Thyroid gland (tissue), 4 donors: ENCODE results near the gene PRCP.

Source experiments
- CTCF ChIP-seq, 6 experiments: fragments of 200-600 bp in 3 of 6; fragments of 450-650 bp in 3 of 6; sonication (generic) in 3 of 6; IDR thresholded peaks; one replicate each; pipeline ENCODE4 v1.5.1; 2016 to 2019; ENCODE audit warnings: antibody characterized with exemption in 6 of 6, mild to moderate bottlenecking in 2 of 6, inconsistent platforms in 1 of 6, moderate library complexity in 1 of 6
- POLR2A ChIP-seq, 2 donors: fragments of 450-650 bp; IDR thresholded peaks; one replicate each; pipeline ENCODE4 v1.6.1; 2017; ENCODE audit warnings: antibody characterized with exemption in 2 of 2, mild to moderate bottlenecking in 2 of 2, moderate library complexity in 1 of 2

GRCh38 chr11:82892611-82893169 lies 7.5 kb downstream of the PRCP start:
- TF ChIP-seq CTCF (IDR thresholded peaks at IDR 0.05) (no peak), POLR2A (IDR thresholded peaks at IDR 0.05) (no peak)
